Naive B cell (primary cell): ENCODE results near the gene PLA2G2C. TPM values are rescaled to one million over a fixed set of nuclear protein-coding genes. Genes with fewer than 3 reads are reported as not detected.

ENCODE experiments used
- ATAC-seq, 2 donors: fragments of 150-1000 bp; cut with Tn5 transposase; 2 replicates each; pipeline ENCODE4 v1.10.0; 2021; ENCODE audit warnings: low read depth in 2 of 2, mild to moderate bottlenecking in 2 of 2, moderate library complexity in 2 of 2
- DNase-seq: peaks from one replicate; pipeline ENCODE4 v3.0.0; 2022
- H3K27ac Mint-ChIP-seq, 6 donors: one replicate each; pipeline ENCODE4 v1.8.0; 2020 to 2022; ENCODE audit warnings: mild to moderate bottlenecking in 6 of 6, mixed read lengths in 6 of 6, moderate library complexity in 5 of 6, inconsistent platforms in 2 of 6
- H3K27me3 Mint-ChIP-seq, 3 donors: one replicate each; pipeline ENCODE4 v1.8.0; 2021 to 2022; ENCODE audit warnings: mixed read lengths in 3 of 3, mild to moderate bottlenecking in 1 of 3
- H3K36me3 Mint-ChIP-seq, 2 donors: one replicate each; pipeline ENCODE4 v1.8.0; 2020 to 2022; ENCODE audit warnings: mixed read lengths in 2 of 2, inconsistent platforms in 1 of 2, mild to moderate bottlenecking in 1 of 2
- H3K4me1 Mint-ChIP-seq, 3 donors: one replicate each; pipeline ENCODE4 v1.8.0; 2020 to 2022; ENCODE audit warnings: mixed read lengths in 3 of 3, inconsistent platforms in 1 of 3, mild to moderate bottlenecking in 1 of 3, moderate library complexity in 1 of 3
- H3K4me3 Mint-ChIP-seq, 8 donors: one replicate each; pipeline ENCODE4 v1.8.0; 2020 to 2022; ENCODE audit warnings: mild to moderate bottlenecking in 8 of 8, mixed read lengths in 8 of 8, moderate library complexity in 8 of 8, inconsistent platforms in 2 of 8
- H3K9me3 Mint-ChIP-seq, 7 donors: one replicate each; pipeline ENCODE4 v1.8.0; 2020 to 2022; ENCODE audit warnings: mixed read lengths in 7 of 7, mild to moderate bottlenecking in 5 of 7, inconsistent platforms in 2 of 7, moderate library complexity in 1 of 7
- polyA plus RNA-seq, 6 donors: library from polyadenylated mRNA; unstranded; fragments of 300-500 nt; fragmentation: Illumina TruSeq; gene quantifications; one replicate each; pipeline ENCODE4 v1.2.3, GENCODE V29; 2021; ENCODE audit warnings: low read depth in 6 of 6

PLA2G2C gene
- polyA plus RNA-seq, 6 donors from 2014 or later: not detected

DNA sequence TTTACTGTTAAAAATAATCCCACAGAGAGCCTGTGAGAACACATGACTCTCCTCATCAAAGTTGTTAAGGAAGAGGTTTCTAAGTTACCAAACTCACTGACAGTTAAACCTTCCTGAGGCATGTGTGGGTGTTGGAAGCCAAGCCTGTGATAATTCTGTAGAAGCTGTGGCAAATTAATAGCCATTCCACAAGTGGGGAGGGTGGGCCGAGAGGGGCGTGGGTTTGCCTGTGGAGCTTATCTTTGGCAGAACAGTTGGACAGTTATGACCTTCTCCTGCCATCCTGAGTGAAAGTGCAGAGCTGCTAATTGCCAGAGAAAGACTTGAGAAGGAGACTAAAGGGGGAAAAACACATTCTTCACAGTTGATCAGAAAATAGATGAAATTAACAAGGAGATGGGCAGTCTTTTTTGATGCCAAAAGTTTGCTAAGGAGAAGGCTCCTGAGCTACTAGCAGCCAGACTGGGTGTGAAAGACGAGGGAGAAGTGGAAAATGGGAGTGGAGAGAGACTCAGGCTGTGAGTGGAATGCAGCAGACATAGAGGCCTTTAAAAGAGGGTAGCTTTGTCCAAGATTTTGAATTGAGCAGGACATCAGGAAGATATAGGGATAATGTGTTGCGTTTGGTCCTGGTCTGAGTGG, 1.6 kb upstream of the PLA2G2C start:
- H3K27ac Mint-ChIP-seq: peak overlapping the region in 2 of 6 donors; percentile 11 to 18
- peaks cover 65 to 70% (median 70%) of the 10 kb centered on the region in 3 donors for H3K27me3 Mint-ChIP-seq
- DNase-seq (no peak), ATAC-seq (no peak)
- no peak overlapping the region for H3K4me3 Mint-ChIP-seq
- H3K4me1 Mint-ChIP-seq: peaks cover 23 to 24% (median 24%) of the 10 kb centered on the region in 3 donors
- H3K36me3 Mint-ChIP-seq: peaks cover 0 to 7% of the 10 kb centered on the region in 2 donors
- H3K9me3 Mint-ChIP-seq: peaks cover 0 to 2% (median 0%) of the 10 kb centered on the region in 7 donors

DNA sequence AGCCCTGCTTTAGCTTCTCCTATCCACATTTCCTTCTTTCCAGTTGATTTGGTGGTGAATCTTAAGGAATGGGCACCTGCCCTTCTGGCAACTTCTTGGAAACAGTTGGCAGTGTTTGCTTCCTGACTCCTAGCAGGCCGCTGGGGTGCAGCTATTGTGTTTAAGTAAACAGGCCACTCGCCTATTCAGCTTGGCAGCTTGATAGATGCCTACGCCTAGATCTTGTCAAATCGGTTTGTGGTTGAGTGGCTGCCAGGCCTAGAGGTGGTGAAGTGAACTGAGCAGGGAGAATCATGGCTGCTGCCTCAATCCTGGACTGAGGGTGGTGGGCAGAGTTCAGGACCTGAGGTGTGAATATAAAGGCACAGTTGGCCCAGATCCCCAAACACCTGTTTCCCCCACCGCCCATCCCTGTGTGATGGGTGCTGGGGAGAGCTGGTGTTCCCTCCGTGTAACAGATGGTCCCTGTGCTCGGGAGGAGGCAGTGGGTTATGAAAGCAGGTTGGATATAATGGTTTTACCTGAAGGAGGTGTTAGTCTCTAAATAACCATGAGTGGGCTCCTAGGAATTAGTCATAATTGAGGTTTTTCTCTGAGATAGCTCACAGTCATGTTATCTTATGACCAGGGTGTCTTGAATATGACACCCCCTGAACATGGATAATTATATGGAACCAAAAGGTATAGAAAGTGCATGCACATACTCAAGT, 940 bp upstream of the PLA2G2C start:
- ATAC-seq (no peak), DNase-seq (no peak)
- Mint-ChIP-seq H3K36me3 (peaks cover 0 to 7% of the 10 kb centered on the region in 2 donors), H3K9me3 (peaks cover 0 to 2% (median 0%) of the 10 kb centered on the region in 7 donors), H3K4me3 (peak overlapping the region in 2 of 8 donors; percentile 55 to 83), H3K27ac (peak overlapping the region in 1 of 6 donors; percentile 2), H3K27me3 (peaks cover 58 to 68% (median 63%) of the 10 kb centered on the region in 3 donors), H3K4me1 (peaks cover 23 to 24% (median 24%) of the 10 kb centered on the region in 3 donors)

DNA sequence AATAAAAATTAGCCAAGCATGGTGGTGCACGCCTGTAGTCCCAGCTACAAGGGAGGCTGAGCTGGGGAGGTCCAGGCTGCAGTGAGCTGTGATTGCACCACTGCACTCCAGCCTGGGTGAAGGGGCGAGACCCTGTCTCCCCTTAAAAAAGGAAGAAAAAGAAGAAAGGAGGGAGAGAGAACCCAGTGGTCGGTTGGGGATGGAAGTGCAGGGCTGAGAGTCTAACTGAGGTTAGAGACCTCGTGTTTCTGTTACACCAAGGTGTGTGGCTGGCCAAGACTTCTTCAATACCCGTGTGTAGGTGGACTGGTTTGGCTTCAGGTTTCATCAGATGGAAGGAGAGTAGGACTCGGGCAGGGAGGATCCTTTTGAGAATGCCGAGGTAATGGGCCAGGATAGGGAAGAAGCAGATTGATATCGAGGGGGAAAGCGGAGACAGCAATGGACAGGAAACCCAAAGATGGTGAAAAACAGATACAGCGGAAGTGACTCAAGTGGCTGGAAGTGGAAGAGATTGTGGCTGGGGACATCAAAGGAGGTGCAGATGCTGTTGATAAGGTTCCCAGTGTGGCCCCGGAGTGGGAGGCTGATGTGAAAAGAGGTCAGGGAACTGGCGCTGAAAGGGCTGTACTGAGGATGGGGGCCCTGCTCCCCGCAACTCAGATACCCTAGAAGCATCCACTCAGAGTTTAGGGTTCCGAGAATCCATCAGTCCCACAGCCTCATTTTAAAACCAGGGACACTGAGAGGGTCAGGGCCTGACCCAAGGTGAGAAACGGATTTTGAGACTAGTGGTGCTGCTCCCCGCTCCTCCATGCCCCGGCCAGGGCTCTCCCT, 1.1 kb downstream of the PLA2G2C start:
- peak; percentile 22 for ATAC-seq
- peaks cover 0 to 2% (median 0%) of the 10 kb centered on the region in 7 donors for H3K9me3 Mint-ChIP-seq
- H3K4me1 Mint-ChIP-seq: peaks cover 23 to 24% (median 24%) of the 10 kb centered on the region in 3 donors
- peaks cover 55 to 63% (median 58%) of the 10 kb centered on the region in 3 donors for H3K27me3 Mint-ChIP-seq
- peak overlapping the region; percentile 27 to 94 (median 68) for H3K27ac Mint-ChIP-seq
- H3K4me3 Mint-ChIP-seq: peak overlapping the region; percentile 53 to 87 (median 72)
- peaks cover 0 to 9% of the 10 kb centered on the region in 2 donors for H3K36me3 Mint-ChIP-seq
- no peak for DNase-seq

DNA sequence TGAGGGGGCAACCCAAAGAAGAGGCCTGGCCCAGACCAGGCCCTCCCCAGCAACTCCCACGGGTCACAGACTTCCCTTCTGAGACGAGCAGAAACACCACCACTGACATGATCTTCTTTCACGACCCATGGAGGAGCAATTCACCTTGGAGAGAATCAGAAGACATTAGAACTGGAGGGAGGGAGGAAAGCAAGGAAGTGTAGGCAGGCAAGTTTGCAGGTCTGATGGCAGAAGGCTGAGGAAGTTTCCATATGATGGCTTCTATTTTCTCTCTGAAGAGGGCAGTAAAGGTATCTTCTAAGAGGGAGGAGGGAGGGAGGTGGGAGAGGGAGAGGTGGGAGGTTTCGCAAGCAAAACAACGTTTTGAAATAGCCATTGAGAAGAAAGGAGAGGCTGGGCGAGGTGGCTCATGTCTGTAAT, 1.8 kb downstream of the PLA2G2C start:
- no peak for ATAC-seq
- no peak for DNase-seq
- Mint-ChIP-seq H3K36me3 (peaks cover 0 to 16% of the 10 kb centered on the region in 2 donors), H3K27me3 (peaks cover 54 to 64% (median 54%) of the 10 kb centered on the region in 3 donors), H3K9me3 (peaks cover 2 to 7% (median 4%) of the 10 kb centered on the region in 7 donors), H3K4me1 (peaks cover 23 to 24% (median 24%) of the 10 kb centered on the region in 3 donors), H3K4me3 (peak overlapping the region in 7 of 8 donors; percentile 67 to 87 (median 72)), H3K27ac (peak overlapping the region in 3 of 6 donors; percentile 26 to 77 (median 56))

GRCh38 chr1:20183616-20184271, 2.6 kb downstream of the PLA2G2C start:
- peak overlapping the region in 3 of 6 donors; percentile 24 to 79 (median 78) for H3K27ac Mint-ChIP-seq
- H3K4me3 Mint-ChIP-seq: peak overlapping the region in 4 of 8 donors; percentile 32 to 63 (median 52)
- H3K36me3 Mint-ChIP-seq: peaks cover 0 to 21% of the 10 kb centered on the region in 2 donors
- DNase-seq (no peak), ATAC-seq (no peak)
- peaks cover 23 to 30% (median 24%) of the 10 kb centered on the region in 3 donors for H3K4me1 Mint-ChIP-seq
- peaks cover 4 to 13% (median 8%) of the 10 kb centered on the region in 7 donors for H3K9me3 Mint-ChIP-seq
- peaks cover 47 to 64% (median 52%) of the 10 kb centered on the region in 3 donors for H3K27me3 Mint-ChIP-seq

GRCh38 chr1:20183035-20183434, 3.3 kb downstream of the PLA2G2C start:
- Mint-ChIP-seq H3K27ac (no peak overlapping the region), H3K4me3 (peak overlapping the region in 2 of 8 donors; percentile 59 to 63), H3K36me3 (peaks cover 0 to 16% of the 10 kb centered on the region in 2 donors), H3K9me3 (peaks cover 4 to 13% (median 8%) of the 10 kb centered on the region in 7 donors), H3K4me1 (peaks cover 23 to 26% (median 24%) of the 10 kb centered on the region in 3 donors), H3K27me3 (peaks cover 40 to 57% (median 44%) of the 10 kb centered on the region in 3 donors)
- DNase-seq (no peak), ATAC-seq (no peak)

GRCh38 chr1:20182415-20182814, 3.9 kb downstream of the PLA2G2C start:
- no peak overlapping the region for H3K27ac Mint-ChIP-seq
- H3K4me3 Mint-ChIP-seq: peak overlapping the region in 1 of 8 donors; percentile 61
- H3K4me1 Mint-ChIP-seq: peaks cover 23 to 24% (median 24%) of the 10 kb centered on the region in 3 donors
- H3K27me3 Mint-ChIP-seq: peaks cover 34 to 57% (median 38%) of the 10 kb centered on the region in 3 donors
- DNase-seq (no peak), ATAC-seq (no peak)
- peaks cover 4 to 13% (median 8%) of the 10 kb centered on the region in 7 donors for H3K9me3 Mint-ChIP-seq
- peaks cover 0 to 13% of the 10 kb centered on the region in 2 donors for H3K36me3 Mint-ChIP-seq

DNA sequence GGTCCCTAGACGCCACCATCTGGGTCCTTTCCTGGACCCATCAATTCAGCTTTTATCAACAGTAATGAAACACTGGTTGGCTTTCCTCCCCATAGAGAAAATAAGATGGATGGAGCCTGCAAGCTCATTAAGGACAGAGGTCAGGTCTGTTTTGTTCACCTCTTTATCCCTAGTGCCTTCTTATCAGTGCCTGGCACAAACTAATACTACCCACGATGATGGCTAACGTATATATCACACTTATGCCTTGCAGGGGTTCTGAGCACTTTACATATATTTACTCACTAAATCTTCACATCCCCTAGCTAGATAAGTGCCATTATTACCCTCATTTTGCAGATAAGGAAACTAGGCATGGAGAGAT, 5.5 kb downstream of the PLA2G2C start:
- Mint-ChIP-seq H3K4me1 (peaks cover 13 to 17% (median 16%) of the 10 kb centered on the region in 3 donors), H3K27ac (no peak overlapping the region), H3K36me3 (peaks cover 0 to 13% of the 10 kb centered on the region in 2 donors), H3K27me3 (peaks cover 29 to 59% (median 32%) of the 10 kb centered on the region in 3 donors), H3K4me3 (no peak overlapping the region), H3K9me3 (peaks cover 4 to 13% (median 8%) of the 10 kb centered on the region in 7 donors)
- DNase-seq (no peak), ATAC-seq (no peak)

GRCh38 chr1:20180129-20180843, 6.0 kb downstream of the PLA2G2C start:
- Mint-ChIP-seq H3K4me3 (peak overlapping the region in 1 of 8 donors; percentile 27), H3K27me3 (peaks cover 26 to 57% (median 29%) of the 10 kb centered on the region in 3 donors), H3K9me3 (peaks cover 4 to 13% (median 8%) of the 10 kb centered on the region in 7 donors), H3K36me3 (peaks cover 0 to 13% of the 10 kb centered on the region in 2 donors), H3K27ac (peak overlapping the region in 1 of 6 donors; percentile 60), H3K4me1 (peaks cover 10 to 15% (median 11%) of the 10 kb centered on the region in 3 donors)
- no peak for ATAC-seq
- no peak for DNase-seq

GRCh38 chr1:20179371-20180128, 6.8 kb downstream of the PLA2G2C start:
- Mint-ChIP-seq H3K9me3 (peaks cover 4 to 13% (median 8%) of the 10 kb centered on the region in 7 donors), H3K36me3 (peaks cover 0 to 13% of the 10 kb centered on the region in 2 donors), H3K4me3 (peak overlapping the region in 1 of 8 donors; percentile 27), H3K4me1 (peaks cover 4 to 14% (median 10%) of the 10 kb centered on the region in 3 donors), H3K27me3 (peaks cover 21 to 50% (median 22%) of the 10 kb centered on the region in 3 donors), H3K27ac (peak overlapping the region in 1 of 6 donors; percentile 60)
- no peak for ATAC-seq
- no peak for DNase-seq

DNA sequence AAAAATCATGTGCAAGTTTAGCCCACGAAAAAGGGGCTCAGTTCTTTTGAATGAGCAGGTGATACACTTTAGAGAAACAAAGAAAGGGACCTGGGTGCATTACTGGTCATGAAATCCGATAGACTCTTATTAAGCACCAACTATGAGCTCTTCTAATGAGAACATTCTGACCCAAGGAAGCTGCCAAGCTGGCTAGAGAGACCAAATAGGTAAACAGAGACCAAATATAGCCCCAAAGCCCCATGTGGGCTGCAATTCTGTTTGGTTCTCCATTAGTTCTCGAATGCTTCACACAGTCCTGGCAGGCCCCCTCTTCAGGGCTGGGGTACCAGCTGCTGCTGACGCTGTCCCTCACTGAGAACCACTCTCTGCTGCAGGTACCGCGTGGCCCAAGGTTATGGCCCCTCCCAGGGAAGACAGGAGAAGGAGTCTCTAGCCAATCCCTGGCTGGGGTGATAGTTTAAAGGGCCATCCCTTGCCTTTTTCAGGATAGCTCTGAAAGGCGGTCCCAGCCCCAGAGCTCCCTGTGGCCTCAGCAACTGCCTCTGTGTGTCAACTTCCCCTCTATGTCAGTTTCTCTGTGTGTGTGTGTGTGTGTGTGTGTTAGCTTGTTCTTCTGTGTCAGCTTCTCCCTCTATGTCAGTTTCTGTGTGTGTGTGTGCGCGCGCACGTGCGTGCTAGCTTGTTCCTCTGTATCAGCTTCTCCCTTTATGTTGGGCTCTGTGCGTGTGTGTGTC, 7.5 kb downstream of the PLA2G2C start:
- no peak for ATAC-seq
- Mint-ChIP-seq H3K9me3 (peaks cover 4 to 13% (median 8%) of the 10 kb centered on the region in 7 donors), H3K27me3 (peaks cover 16 to 48% (median 16%) of the 10 kb centered on the region in 3 donors), H3K27ac (no peak overlapping the region), H3K36me3 (peaks cover 0 to 13% of the 10 kb centered on the region in 2 donors), H3K4me3 (no peak overlapping the region), H3K4me1 (peaks cover 0 to 11% (median 6%) of the 10 kb centered on the region in 3 donors)
- no peak for DNase-seq
